Stimulated activated CD8-positive, alpha-beta memory T cell treated with anti-CD3 and anti-CD28 coated beads, Interleukin-15, amount 100 ng/mL, for 4 hours (primary cell): ENCODE measurements around the gene IKZF1.

Experiments used
- DNase-seq, 2 donors: peaks; one replicate each; pipeline ENCODE4 v3.0.0-alpha.2; 2020; ENCODE audit warnings: low read depth in 2 of 2

Gene IKZF1

DNA sequence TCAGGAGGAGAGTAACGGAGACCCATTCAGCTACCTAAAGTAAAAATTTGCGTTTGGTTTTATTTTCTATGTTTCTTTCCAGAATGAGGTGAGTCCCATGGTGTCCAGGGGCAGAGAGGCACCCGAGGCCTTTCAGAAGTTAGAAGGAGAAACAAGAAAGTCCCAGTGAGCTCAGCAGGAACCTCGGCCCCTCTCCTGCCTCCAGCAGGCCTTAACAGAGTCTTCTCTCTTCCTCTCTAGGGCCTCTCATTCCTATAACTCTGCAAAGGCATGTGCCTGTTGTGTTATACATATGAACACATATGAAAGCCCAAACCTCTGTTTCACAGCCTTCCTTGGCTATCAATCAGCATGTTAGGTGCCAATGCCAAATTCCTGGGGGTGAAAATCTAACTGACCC lies 20.8 kb upstream of the IKZF1 start:
- DNase-seq = no peak

DNA sequence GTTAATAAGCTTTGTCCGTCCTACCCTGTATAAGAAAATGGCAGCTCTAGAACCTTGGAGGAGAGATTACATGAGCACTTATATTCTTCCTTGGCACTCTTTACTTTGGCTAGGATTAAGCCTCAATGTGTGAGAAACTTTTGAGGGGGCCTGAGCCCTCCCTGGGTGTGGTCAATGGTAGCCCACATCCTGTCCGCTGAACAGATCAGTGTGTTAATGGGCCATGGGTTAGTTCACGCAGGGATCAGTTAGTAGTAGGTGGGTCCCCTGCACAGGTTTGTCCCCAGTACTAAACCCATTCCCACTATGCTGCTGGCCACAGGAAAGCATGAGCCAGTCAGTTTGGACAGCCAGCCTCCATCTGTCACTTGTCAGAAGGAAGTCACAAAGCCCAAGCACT lies 20.2 kb upstream of the IKZF1 start:
- DNase-seq = no peak

DNA sequence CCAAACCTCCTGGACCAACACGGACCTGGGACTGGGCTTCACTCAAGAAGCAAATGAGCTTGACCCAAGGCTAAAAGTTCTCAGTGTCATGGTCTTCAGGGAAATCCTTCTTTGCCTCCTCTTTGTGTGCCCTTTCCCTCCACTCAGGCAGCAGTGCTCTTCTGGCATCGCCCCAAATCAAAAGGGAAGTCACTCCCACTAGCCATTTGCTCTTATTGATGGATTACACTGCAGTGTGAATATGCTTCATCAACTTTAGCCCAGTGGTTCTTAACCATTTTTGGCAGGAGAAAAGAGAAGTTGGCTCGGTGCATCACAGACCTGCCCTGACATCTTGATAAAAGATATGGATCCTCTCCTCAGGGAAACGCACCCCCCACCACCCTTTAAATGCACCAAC lies 19.2 kb upstream of the IKZF1 start:
- DNase-seq = no peak

DNA sequence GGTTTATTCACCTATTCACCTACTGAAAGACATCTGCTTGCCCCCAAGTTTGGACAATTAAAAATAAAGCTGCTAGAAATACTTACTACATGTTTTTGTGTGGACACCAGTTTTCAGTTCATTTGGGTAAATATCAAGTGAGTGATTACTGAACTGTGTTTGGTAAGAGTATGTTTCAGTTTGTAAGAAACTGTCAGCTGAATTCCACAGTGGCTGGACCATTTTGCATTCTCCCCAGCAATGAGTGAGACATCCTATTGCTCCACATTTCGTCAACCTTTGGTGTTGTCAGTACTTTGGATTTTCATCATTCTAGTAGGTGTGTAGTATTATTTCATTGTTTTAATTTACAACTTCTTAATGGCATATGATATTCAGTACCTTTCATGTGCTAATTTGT lies 17.4 kb upstream of the IKZF1 start:
- DNase-seq = no peak

DNA sequence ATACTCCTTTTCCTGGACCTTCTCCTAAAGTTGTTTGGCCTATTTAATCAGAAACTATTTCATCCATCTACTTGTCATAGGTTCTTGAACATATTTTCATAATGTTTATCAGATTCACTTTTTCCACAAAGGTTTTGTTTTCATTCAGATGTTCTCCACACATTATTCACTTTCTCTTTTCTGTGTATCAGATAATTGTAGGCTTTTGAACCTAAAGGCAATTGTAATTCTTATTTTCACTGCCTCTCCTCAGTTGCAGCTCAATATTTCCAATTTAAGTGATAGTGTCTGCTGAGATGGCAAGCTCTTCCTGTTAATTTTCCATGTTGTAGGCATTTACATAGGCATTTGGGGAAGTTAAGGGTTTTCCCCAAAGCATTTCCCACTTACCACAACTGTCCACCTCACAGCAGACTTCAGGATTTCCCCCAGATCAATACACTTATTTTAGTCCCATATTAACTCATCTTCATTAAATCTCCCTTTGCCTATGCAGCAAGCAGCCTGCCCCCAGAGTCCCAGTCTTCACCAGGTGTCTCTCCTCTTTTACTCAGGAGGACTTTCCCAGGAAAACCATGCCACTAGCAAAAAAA lies 12.3 kb upstream of the IKZF1 start:
- no peak for DNase-seq

DNA sequence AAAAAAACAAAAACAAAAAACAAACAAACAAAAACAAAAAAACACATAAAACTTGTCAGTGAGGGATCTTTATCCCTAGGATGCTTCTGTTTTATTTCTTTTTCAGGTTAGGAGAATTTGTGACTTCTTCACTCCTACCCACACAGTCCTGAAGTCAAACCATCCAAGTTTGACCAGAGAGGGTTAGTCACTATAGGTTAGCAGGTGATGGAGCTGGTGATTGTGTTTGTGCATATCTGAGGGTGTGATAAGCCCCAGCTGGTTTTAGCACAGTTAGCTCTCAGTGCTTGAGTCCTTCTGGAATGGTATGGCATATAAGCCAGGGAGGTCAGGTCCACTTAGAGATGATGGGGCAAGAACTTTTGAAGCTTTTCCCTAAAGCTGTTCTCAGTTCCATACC lies 11.8 kb upstream of the IKZF1 start:
- no peak for DNase-seq

DNA sequence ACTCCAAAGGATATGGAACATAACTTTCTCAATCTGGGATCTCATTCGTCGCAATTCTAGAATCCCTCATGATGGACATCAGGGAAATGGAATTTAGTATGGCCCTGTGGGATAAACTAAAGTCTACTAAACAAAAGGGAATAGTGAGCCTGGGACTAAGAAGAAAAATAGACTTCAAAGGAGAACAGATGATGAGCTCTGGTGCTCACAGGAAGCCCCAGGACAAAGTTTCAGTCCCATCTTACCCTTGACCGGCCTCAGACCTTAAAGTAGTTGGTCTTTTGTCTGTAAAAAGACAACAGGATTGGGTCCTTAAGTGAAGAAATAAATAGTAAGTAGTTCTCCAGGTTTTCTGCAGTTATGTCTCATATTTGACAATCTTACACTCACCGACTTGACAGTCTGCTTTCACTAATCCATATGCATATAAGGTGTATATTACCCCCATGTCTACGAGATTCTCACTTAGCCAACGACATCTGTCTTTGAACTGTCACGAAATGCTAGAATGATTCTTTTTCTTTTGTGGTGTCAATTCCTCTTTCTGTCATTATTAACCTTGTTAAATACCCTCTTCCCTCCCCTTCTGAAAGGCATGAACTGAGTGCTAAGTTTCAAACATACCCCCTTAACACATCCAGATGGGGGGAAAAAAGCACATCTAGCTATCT lies 10.9 kb upstream of the IKZF1 start:
- no peak for DNase-seq

DNA sequence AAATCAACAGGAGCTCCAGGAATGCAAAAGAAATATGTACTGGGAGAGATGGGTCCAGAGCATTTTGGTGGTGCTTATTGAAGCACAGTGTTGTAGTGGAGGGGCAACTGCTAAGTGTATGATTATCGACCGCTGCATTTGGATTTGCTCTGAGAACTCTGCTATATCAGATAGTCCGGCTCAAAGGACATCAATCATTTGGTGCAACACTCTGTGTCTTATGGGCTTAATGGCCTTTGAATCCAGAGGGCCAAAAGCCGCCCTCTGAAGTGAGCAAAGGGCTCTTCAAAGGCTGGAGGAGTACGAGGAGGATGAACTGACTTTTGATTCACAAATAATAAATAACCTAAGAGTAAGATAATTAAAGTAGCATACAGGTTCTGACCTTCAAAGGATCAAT lies 9.4 kb upstream of the IKZF1 start:
- no peak for DNase-seq

DNA sequence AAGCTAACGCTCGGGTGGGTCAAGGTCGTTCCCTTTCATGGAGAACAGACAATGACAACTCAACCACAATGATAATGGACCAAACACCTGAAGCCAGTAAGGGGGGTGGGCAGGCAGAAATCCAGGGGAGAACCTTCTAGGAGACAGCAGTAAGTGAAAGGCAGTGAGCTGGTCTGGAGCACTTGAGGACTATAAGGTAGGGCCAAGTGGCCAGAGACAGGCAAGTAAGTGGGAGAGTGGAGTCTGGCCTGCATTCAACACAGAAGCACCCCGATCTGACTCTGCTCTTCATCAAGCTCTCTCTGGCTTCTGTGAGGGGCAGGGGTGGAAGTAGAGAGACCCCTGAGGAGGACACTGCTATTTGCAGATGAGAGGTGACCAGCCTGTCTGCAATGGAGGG lies 7.7 kb upstream of the IKZF1 start:
- no peak for DNase-seq

DNA sequence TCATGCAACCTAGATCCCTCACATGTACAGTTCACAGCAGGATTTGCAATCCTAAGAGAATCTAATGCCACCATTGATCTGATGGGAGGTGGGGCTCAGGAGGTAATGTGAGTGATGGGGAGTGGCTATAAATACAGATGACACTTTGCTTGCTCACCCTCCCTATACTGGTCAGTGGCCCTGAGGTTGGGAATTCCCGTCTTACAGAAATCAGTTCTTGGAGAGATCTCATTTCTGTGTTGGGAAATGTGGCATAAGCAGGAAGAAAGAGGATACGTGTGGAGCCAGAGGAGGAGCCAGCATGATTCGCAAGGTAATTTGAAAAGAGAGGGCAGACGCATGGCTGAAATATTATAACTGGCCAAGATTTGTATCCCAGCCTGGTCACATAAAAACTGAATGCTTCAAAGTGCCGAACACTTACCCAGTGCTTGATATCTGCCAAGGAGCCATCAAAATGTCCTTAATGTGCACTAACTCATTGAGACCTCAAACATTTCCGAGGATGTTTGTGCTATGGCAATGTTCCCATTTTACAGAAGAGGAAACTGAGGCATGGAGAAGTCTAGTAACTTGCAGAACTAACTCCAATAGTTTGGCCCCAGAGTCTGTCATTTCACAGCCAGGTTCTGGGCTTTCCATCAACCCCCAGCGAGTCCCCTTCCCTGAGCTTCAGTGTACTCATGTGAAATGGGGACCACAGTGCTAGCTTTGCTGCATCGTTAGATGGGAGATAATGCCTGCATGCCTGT lies 5.5 kb upstream of the IKZF1 start:
- no peak for DNase-seq

DNA sequence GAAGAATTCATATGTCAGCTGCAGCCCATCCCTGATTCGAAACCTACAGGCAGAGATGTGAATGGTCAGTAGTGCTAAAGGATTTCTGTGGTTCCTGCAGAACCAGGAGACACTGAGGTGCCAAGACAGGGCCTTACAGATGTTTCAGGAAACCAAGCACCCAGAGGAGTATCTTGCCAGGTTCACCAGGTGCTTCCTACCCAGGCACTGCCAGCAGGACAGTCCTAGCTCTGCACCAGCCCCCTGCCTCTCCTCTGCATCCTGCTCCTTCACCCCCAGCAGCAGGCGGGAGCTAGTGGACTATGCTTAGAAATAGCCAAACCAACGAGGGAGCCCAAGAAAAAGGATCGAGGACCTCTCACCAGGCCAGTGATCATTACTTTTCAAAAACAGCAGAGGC lies 4.2 kb upstream of the IKZF1 start:
- no peak for DNase-seq

DNA sequence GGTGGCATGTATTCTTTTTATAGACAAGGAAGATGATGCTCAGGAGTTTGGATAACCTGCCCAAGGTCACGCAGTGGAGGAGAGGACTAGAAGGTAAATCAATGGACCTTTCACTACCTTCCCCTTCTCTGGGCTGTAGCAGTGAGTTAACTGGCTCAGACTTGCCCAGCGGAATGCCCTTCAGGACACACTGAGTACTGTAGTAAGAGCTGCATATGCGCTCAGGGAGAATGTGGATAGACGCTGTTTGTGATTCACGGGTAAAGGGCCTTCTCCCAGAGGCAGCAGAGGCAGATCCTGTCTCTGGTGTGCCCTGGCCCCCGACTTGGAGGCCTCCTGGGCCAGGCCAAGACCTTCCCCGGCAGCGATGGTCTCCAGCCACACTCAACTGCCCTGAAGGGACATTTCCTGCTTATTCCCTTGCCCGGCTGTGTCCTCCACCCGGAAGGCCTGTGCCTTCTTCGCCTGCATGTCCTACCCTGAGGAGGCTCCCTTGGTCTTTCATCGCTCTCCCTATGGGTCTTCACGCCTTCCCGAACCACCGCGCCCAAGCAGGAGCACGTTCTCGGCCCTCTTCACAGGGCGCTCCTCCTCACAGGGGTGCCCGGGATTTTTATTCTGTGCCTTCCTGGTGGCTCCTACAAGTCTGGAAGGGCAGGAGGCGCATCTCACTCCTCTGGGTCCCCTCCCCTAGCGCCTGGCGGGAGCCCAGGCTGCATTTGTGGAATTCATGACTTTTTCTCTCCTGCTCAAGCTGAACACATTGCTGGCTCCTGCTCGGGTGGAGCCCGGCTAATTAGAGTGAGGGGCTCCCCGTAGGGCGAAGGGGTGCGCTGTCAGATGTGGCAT lies 1.8 kb upstream of the IKZF1 start:
- no peak for DNase-seq

DNA sequence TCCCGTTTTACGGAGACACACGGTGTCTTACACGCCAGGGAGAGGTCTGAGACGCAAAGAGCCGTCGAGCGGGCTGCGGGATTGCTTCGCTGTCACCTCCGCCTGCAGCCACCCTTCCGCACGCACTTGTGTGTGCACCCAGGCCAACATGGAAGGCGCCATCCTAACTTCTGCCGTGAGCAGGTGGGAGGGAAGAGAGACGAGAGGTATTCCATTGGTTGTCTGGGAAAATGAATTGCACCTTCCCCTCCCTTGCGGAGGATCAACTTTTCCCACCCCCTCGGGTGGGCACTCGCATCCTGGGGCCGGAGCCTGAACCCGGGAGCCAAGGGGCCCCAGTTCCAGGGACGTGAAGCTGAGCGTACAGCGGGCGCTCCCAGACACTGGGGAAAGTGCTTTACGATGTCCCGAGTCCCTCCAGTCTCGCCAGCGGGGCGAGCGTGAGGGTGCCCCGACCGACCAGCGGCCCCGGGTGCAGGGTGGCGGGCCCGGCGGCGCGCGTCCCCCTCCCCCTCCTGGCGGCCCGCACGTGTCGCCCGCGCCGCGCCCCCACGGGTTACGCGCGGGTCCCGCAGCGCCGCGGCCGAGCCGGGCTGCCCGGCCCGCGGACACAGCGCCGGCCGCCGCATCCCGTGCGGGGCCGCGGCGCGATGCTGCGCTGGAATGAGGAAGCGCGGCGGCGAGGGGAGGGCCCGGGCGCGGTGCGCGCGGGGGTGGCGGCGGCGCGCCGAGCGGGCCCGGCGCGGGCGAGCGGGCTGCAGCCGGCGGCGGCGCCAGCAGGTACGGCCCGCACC lies 984 bp upstream of the IKZF1 start:
- no peak for DNase-seq

DNA sequence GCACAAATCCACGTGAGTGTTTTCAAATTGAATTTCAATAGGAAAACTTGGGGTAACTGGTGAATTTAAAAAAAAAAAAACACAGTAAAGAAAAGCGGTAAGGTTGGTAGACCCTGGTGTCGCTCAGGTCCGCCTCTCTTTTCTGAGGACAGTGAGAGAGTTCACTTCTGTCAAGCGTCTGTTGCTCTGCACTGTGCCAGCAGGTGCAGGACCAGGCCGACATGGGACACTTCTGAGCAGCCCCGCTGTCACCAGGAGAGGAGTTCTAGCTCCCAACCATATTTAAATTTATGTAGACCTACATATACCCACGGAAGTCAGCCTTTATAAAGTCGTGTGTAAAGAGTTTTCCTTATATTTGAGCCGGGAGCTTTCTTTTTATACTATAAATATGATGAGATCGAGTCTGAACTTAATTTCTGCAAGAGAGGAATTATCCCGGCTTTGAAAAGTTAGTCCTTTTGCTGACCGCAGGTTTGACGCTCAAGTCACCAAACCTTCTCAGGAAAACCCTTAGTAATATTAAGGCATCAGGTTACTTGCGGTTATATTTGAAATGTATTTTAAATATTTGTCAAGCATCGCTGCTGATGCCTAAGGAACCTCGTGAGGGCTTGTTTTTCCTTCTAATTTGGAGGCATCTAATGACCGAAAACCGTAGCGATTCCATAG lies 531 bp downstream of the IKZF1 start:
- DNase-seq = no peak

DNA sequence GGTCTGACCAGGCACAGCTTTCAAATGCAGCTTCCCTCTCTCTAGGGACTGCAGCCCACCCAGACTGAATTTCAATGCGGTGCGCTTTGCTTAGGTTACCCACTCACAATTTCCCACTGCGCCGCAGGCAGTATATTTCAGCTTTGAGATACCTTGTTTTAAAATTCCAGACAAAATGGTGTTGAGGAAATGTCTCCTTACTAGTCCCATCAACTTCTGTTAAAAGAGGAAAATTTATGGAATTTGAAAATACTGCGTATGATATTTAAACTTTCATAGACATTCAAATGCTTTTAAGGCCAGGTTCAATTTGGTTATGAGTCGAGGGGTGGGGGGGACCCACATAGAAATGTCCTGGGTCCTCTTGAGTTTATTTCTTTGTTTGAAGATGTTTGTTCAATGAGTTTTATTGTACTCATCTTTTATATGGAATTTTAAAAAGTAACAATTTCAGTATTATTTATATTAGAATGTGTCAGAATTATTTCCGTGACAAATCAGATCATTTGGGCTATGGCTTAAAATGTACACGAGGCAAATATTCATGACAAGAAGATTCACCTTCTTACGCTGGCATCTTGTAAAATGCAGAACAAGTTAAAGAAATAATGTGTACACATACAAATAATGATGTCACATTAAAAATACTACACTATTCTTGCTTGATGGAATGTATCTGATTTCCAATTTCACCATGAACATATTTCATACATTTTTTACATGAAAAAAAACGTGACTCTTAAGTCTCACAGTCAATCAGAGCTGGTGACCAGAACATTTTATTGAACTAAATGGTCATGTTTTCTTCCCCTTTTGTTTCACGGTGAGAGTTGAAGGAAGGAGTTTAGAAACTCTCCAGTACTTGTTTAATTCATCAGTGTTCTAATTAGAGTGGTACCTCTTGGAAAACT lies 1.3 kb downstream of the IKZF1 start:
- DNase-seq = no peak

DNA sequence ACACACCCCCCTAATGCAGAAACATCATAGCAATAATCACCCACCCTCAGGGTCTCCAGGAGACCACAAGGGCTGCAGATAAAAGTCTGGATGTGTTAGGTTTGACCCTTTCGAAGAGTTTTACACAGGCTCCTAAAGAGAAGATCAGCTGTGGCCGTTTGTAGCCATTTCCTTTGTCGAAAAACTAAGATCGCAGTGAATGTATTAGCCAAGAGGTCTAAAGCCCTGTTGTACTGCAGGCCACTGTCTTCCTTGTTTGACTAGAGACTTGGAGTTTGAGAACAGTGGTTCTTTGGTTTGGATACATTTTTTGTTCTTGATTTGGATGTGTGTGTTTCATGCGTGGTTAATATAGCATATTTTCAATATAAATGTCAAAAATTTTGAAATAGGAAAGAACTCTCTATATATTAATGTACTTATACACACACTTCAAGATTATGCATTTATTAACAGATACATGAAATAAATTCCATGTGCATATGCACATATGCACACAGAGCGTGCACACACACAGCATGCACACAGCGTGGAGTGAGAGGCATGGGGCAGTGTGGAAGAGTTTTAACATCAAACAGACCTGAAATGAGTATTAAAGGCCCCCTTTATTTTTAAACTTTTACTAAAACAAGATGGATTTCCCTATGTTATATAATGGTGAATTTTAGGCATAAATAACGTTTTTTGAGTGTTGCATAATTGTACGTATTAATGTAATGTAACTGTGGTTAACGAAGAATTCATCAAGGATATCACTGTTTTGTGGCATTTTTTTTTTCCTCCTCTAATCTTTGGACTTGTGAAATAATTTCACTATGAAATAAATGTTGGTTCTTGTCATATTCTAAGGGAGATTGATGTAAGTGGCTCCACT lies 2.2 kb downstream of the IKZF1 start:
- no peak for DNase-seq

DNA sequence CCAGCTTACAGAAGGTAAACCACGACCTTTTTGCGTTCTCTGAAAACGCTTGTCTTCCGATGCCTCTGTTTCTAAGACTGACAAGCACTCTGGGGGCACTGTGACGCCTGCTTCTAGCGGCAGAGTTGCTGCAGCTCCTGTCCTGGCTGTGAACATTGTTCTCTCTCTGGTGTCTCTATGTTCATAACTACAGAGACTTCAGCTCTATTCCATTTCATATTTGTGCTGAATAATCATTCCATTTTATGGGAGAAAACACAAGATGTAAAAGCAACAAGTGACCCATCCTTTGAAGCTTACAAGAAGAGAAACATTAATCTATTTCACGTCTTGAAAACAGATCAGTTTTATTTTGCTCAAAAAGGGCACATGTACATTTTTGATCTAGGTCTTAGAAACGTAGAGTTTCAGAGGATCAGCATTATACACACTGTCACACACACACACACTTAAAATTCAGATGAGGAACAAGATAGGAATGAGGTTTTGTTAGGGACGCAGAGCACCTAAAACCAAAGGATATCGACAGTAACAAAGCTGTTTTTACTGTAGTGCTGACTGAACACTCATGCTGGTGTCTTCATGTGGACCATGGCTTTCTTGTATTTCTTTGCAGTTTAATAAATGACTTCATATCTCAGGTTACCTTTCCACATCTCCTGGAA lies 3.0 kb downstream of the IKZF1 start:
- DNase-seq = peak in 1 of 2 donors; percentile 60

DNA sequence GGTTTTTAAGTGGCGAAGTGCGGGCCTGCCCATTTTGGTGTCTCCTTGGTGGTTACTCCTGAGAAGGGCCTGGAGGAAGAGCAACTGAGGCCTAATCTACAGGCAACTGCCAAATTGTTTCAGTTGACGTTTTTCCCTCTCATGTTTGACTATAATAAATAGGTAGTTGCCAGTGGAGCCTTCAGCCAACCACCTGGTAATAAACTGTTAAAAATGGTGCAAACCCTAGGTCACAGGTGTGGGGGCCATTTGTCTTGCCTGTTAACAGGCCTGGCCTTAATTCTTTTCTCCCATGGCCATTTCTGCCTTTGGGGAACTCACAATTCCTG lies 3.7 kb downstream of the IKZF1 start:
- DNase-seq = no peak
